HepG2 (cell line): ENCODE results near the gene TRAP1. TPM values are rescaled to one million over a fixed set of nuclear protein-coding genes. Genes with fewer than 3 reads are reported as not detected.

Experiments used
- ARNTL ChIP-seq: sonication (generic); formaldehyde crosslinking; IDR thresholded peaks from 2 replicates; pipeline ENCODE4 v1.4.0; 2020; ENCODE audit warnings: mild to moderate bottlenecking, missing genetic modification reagents
- CEBPG ChIP-seq: IDR thresholded peaks from 2 replicates; pipeline ENCODE4 v1.6.1; 2016
- FUBP1 ChIP-seq: sonication (generic); formaldehyde crosslinking; IDR thresholded peaks from 2 replicates; pipeline ENCODE4 v1.5.1; 2020; ENCODE audit warnings: missing genetic modification reagents, mild to moderate bottlenecking, borderline replicate concordance
- HCFC1 ChIP-seq: fragments of 150-350 bp; IDR thresholded peaks from 2 replicates; pipeline ENCODE4 v1.6.1; 2014; ENCODE audit warnings: low read depth, low read length
- HNF4G ChIP-seq, 2 experiments: sonication (generic) in 1 of 2; formaldehyde crosslinking in 1 of 2; IDR thresholded peaks; 2 replicates each; pipeline versions ENCODE4 v1.4.0 to v1.6.1; 2011 to 2020; ENCODE audit warnings: borderline replicate concordance in 2 of 2, low read depth in 2 of 2, mild to moderate bottlenecking in 2 of 2, low read length in 1 of 2, missing genetic modification reagents in 1 of 2, moderate library complexity in 1 of 2
- MAF1 ChIP-seq: sonication (generic); formaldehyde crosslinking; IDR thresholded peaks from 2 replicates; pipeline ENCODE4 v1.5.0; 2020; ENCODE audit warnings: missing genetic modification reagents, borderline replicate concordance
- MAFG ChIP-seq: sonication (generic); formaldehyde crosslinking; IDR thresholded peaks from 2 replicates; pipeline ENCODE4 v1.5.1; 2020; ENCODE audit warnings: mild to moderate bottlenecking, missing genetic modification reagents
- NRL ChIP-seq: sonication (generic); formaldehyde crosslinking; IDR thresholded peaks from 2 replicates; pipeline ENCODE4 v1.5.0; 2020; ENCODE audit warnings: missing genetic modification reagents, mild to moderate bottlenecking, moderate library complexity, borderline replicate concordance
- PRPF4 ChIP-seq: fragments of 200-400 bp; formaldehyde crosslinking; IDR thresholded peaks from 2 replicates; pipeline ENCODE4 v1.6.1; 2016; ENCODE audit warnings: low read length, low read depth; ENCODE audit not compliant: poor library complexity, severe bottlenecking
- RFXAP ChIP-seq: sonication (generic); formaldehyde crosslinking; IDR thresholded peaks from 2 replicates; pipeline ENCODE4 v1.4.0; 2020; ENCODE audit warnings: missing genetic modification reagents, borderline replicate concordance
- SOX6 ChIP-seq, 2 experiments: fragments of 450-650 bp in 1 of 2; sonication (generic) in 1 of 2; formaldehyde crosslinking in 1 of 2; IDR thresholded peaks; 2 replicates each; pipeline versions ENCODE4 v1.4.0 to v1.6.1; 2017 to 2020; ENCODE audit warnings: antibody characterized with exemption in 1 of 2, mild to moderate bottlenecking in 1 of 2, missing genetic modification reagents in 1 of 2
- SP2 ChIP-seq: sonication (generic); formaldehyde crosslinking; IDR thresholded peaks from 2 replicates; pipeline ENCODE4 v1.5.1; 2020; ENCODE audit warnings: mild to moderate bottlenecking, missing genetic modification reagents
- ZBTB33 ChIP-seq: sonication (generic); formaldehyde crosslinking; IDR thresholded peaks from 2 replicates; pipeline ENCODE4 v1.4.0; 2020; ENCODE audit warnings: missing genetic modification reagents
- ZBTB46 ChIP-seq: sonication (generic); formaldehyde crosslinking; IDR thresholded peaks from 2 replicates; pipeline ENCODE4 v1.4.0; 2020; ENCODE audit warnings: mild to moderate bottlenecking, missing genetic modification reagents, borderline replicate concordance
- ZNF121 ChIP-seq: sonication (generic); formaldehyde crosslinking; IDR thresholded peaks from 2 replicates; pipeline ENCODE4 v1.5.0; 2020; ENCODE audit warnings: mild to moderate bottlenecking, missing genetic modification reagents
- ZNF598 ChIP-seq: sonication (generic); formaldehyde crosslinking; IDR thresholded peaks from 2 replicates; pipeline ENCODE4 v1.5.1; 2020; ENCODE audit warnings: mild to moderate bottlenecking, missing genetic modification reagents, borderline replicate concordance
- ZNF770 ChIP-seq: sonication (generic); formaldehyde crosslinking; IDR thresholded peaks from 2 replicates; pipeline ENCODE4 v1.5.0; 2020; ENCODE audit warnings: mild to moderate bottlenecking, missing genetic modification reagents
- ZSCAN5A ChIP-seq: sonication (generic); formaldehyde crosslinking; IDR thresholded peaks from 2 replicates; pipeline ENCODE4 v1.8.0; 2022; ENCODE audit warnings: mild to moderate bottlenecking, missing genetic modification reagents, borderline replicate concordance
- polyA plus RNA-seq, 8 experiments: library from polyadenylated mRNA; depleted of rRNA in 3 of 8; stranded (reverse) in 7 of 8; unstranded in 1 of 8; fragments of >200 nt; fragmentation: Illumina TruSeq in 4 of 8; extraction: Trizol in 4 of 8; gene quantifications; 2 replicates each; pipeline versions ENCODE4 v1.2.1 to v1.2.3, GENCODE V29; 2011 to 2016; ENCODE audit warnings: low read depth in 4 of 8, missing spikeins in 1 of 8, mixed read lengths in 1 of 8; ENCODE audit not compliant: insufficient read depth in 1 of 8
- total RNA-seq, 5 experiments: library from RNA; depleted of rRNA; stranded (reverse); fragments of >200 nt; fragmentation: Illumina TruSeq; extraction: Trizol; gene quantifications; 2 replicates each; pipeline ENCODE4 v1.2.3, GENCODE V29; 2016; ENCODE audit warnings: low read depth in 1 of 5

The TRAP1 gene
- total and polyA plus RNA-seq, 2 of the 13 experiments (the other 11 are each of a cell fraction or from before 2014, with no cell fraction given): 127 to 240 TPM

DNA sequence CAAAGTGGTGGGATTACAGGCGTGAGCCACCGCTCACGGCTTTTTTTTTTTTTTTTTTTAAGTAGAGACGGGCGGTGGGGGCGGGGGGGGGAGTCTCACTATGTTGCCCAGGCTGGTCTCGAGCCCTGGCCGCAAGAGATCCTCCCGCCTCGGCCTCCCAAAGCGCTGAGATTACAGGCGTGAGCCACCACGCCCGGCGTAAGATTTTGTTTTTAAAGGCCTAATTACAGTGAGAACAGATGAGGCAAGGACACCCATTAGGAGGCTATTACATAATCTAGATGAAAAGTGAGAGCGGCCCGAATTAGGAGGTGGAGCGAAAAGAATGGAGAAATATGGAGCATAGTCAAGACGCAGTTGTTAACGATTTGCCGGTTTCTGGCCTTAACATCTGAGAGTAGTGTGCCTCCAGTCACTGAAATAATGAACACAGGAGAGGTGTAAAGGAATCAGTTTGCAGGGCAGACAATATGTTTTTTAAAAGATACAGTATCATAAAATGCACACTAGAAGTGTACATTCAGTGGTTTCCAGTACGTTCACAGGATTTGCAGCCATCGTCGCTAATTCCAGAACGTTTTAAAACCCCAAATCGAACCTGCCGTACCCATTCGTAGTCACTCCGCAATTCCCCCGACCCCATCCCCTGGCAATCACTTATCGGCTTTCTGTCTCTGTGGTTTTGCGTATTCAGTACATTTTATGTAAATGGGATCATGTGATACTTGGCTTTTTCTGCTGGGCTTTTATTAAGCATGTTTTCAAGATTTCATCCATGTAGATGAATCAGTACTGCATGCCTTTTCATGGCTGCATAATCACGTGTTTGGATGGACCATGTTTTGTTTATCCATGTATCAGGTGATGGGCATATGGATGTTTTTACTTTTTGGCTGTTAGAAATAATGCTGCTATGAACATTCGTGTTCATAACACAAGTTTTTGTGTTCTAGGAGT, 104.5 kb downstream of the TRAP1 start (continued):
- no peak for TF ChIP-seq FUBP1
- TF ChIP-seq HNF4G (IDR thresholded peaks at IDR 0.05; ENCODE audit: borderline replicate concordance, low read depth, low read length): no peak
- no peak for TF ChIP-seq HNF4G (CRISPR knock-in tag; IDR thresholded peaks at IDR 0.05; ENCODE audit: borderline replicate concordance, low read depth)
- TF ChIP-seq RFXAP: no peak
- TF ChIP-seq ARNTL (CRISPR knock-in tag): no peak
- peak; percentile 46; the same call in 1 of the 2 replicates for TF ChIP-seq ZNF121
- TF ChIP-seq ZNF770 (CRISPR knock-in tag): peak; percentile 58; the same call in 1 of the 2 replicates
- no peak for TF ChIP-seq NRL
- TF ChIP-seq MAF1 (CRISPR knock-in tag): no peak
- no peak for TF ChIP-seq HCFC1
- no peak for TF ChIP-seq CEBPG (CRISPR knock-in tag)
- no peak for TF ChIP-seq ZBTB46 (CRISPR knock-in tag)
- no peak for TF ChIP-seq ZBTB33 (CRISPR knock-in tag)
- no peak for TF ChIP-seq SOX6 (IDR thresholded peaks at IDR 0.05)
- no peak for TF ChIP-seq SOX6 (CRISPR knock-in tag; IDR thresholded peaks at IDR 0.05)
- TF ChIP-seq ZSCAN5A: no peak
- TF ChIP-seq PRPF4: peak; percentile 24
- no peak for TF ChIP-seq MAFG (CRISPR knock-in tag)
- TF ChIP-seq ZNF598 (CRISPR knock-in tag): no peak
- TF ChIP-seq SP2 (CRISPR knock-in tag): no peak
